Glutamatergic neuron (in vitro differentiated cells): Measurements from ENCODE around the gene SET. TPM values are rescaled to one million over a fixed set of nuclear protein-coding genes. Genes with fewer than 3 reads are reported as not detected.

Experiments
- DNase-seq: peaks from one replicate; pipeline ENCODE4 v3.0.0; 2022
- H3K27ac Mint-ChIP-seq: one replicate; pipeline ENCODE4 v1.8.0; 2020; ENCODE audit warnings: mild to moderate bottlenecking, mixed read lengths, inconsistent platforms; ENCODE audit not compliant: unreplicated experiment
- H3K27me3 Mint-ChIP-seq: one replicate; pipeline ENCODE4 v1.8.0; 2020; ENCODE audit warnings: mild to moderate bottlenecking, moderate library complexity, mixed read lengths, inconsistent platforms; ENCODE audit not compliant: unreplicated experiment
- H3K36me3 Mint-ChIP-seq: one replicate; pipeline ENCODE4 v1.8.0; 2020; ENCODE audit warnings: mild to moderate bottlenecking, mixed read lengths, inconsistent platforms; ENCODE audit not compliant: unreplicated experiment
- H3K4me1 Mint-ChIP-seq: one replicate; pipeline ENCODE4 v1.8.0; 2020; ENCODE audit warnings: mild to moderate bottlenecking, low read depth, mixed read lengths, inconsistent platforms; ENCODE audit not compliant: unreplicated experiment
- H3K4me3 Mint-ChIP-seq: one replicate; pipeline ENCODE4 v1.8.0; 2020; ENCODE audit warnings: mild to moderate bottlenecking, mixed read lengths, inconsistent platforms; ENCODE audit not compliant: unreplicated experiment
- H3K9me3 Mint-ChIP-seq: one replicate; pipeline ENCODE4 v1.8.0; 2020; ENCODE audit warnings: mild to moderate bottlenecking, moderate library complexity, mixed read lengths, inconsistent platforms; ENCODE audit not compliant: unreplicated experiment
- CTCF ChIP-seq: fragments of 200-600 bp; sonication (generic); IDR thresholded peaks from one replicate; pipeline ENCODE4 v1.5.0; 2021; ENCODE audit not compliant: partially characterized antibody, unreplicated experiment
- total RNA-seq: library from RNA; stranded (reverse); fragmentation: NEBNext Ultra II Directional; extraction: Animal tissue kit (Norgen Biotek cat#: 25700); gene quantifications from one replicate; pipeline ENCODE4 v1.2.1, GENCODE V29; 2021; ENCODE audit not compliant: unreplicated experiment

The SET gene
- total RNA-seq, 1 donor from 2014 or later = 387 TPM

- Mint-ChIP-seq H3K4me3 (peak overlapping the region; percentile 91), H3K4me1 (peaks cover 11% of the 10 kb centered on the region), H3K36me3 (no peaks in the 10 kb centered on the region), H3K27me3 (peaks cover 9% of the 10 kb centered on the region), H3K9me3 (peaks cover 9% of the 10 kb centered on the region), H3K27ac (peak overlapping the region; percentile 74)
- TF ChIP-seq CTCF = no peak
- DNase-seq = peak; percentile 32
Measured at GRCh38 chr9:128683340-128684064, 5.5 kb upstream of the SET start.

DNA sequence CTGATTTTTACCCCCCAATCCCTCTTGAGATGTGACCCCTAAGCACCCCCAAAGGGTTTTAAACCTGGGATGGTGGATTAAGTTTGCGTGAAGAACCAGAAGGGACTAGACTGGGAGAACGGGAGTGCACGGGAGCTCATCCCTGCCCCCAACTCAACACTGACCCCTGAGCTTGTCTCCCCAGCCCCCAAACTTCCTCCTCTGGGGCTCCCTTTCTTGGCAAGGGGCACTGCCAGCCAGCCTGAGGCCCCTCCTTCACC lies 5.0 kb upstream of the SET start:
- H3K9me3 Mint-ChIP-seq = peaks cover 9% of the 10 kb centered on the region
- H3K27ac Mint-ChIP-seq = peak overlapping the region; percentile 33
- H3K36me3 Mint-ChIP-seq = no peaks in the 10 kb centered on the region
- DNase-seq = no peak
- TF ChIP-seq CTCF = no peak
- H3K4me1 Mint-ChIP-seq = peaks cover 11% of the 10 kb centered on the region
- H3K4me3 Mint-ChIP-seq = peak overlapping the region; percentile 91
- peaks cover 9% of the 10 kb centered on the region for H3K27me3 Mint-ChIP-seq

- TF ChIP-seq CTCF = no peak
- Mint-ChIP-seq H3K4me1 (peaks cover 11% of the 10 kb centered on the region), H3K27ac (no peak overlapping the region), H3K27me3 (peaks cover 9% of the 10 kb centered on the region), H3K36me3 (no peaks in the 10 kb centered on the region), H3K9me3 (peaks cover 9% of the 10 kb centered on the region), H3K4me3 (peak overlapping the region; percentile 91)
- peak; percentile 30 for DNase-seq
Measured at GRCh38 chr9:128684325-128685199, 4.5 kb upstream of the SET start.

DNA sequence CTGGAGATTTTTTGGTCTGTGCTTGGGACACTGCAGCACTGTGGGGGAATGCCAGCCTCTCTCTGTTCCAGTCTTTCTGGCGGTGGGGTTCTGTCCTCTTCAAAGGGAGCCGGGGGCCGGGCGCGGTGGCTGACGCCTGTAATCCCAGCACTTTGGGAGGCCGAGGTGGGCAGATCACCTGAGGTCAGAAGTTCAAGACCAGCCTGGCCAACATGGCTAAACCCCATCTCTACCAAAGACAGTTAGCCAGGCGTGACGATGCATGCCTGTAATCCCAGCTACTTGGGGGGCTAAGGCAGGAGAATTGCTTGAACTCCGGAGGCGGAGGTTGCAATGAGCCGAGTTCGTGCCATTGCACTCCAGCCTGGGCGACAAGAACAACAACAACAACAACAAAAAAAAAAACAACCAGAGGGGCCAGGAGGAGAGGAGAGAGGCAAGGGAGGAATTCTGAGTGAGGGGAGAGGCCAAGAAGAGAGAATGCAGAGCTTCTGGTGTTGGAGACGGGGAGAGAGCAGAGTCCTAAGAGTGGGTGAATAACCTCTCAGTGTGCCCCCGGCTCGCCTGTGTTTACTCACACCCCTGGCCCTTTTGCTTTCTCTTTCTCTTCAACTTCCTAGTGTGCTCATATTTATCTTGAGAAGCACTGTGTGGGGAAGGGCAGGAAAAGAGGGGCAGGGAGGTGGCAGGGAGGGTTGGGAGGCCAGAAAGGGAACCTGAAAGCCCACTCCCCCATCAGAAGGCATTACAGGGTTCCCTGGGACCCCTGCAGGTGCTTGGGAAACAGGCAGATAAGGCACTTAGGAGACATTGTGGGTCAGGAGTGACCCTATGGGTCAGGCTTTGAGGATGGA lies 3.2 kb upstream of the SET start:
- TF ChIP-seq CTCF = no peak
- Mint-ChIP-seq H3K27ac (peak overlapping the region; percentile 33), H3K27me3 (peaks cover 15% of the 10 kb centered on the region), H3K4me1 (peaks cover 11% of the 10 kb centered on the region), H3K9me3 (peaks cover 14% of the 10 kb centered on the region), H3K36me3 (peaks cover 4% of the 10 kb centered on the region), H3K4me3 (peak overlapping the region; percentile 5)
- no peak for DNase-seq
